SU-DHL-6 (cell line): ENCODE measurements around the gene P2RY14.

Source experiments
- H2AFZ ChIP-seq: fragments of 200-600 bp; sonication (generic); 2 replicates; pipeline ENCODE4 v1.6.1; 2014; ENCODE audit warnings: low read depth, mild to moderate bottlenecking, moderate library complexity, mixed read lengths, antibody characterized with exemption, low read length; ENCODE audit not compliant: severe bottlenecking
- H3F3A ChIP-seq: fragments of 200-600 bp; shearing (Covaris generic); 2 replicates; pipeline ENCODE4 v1.6.0; 2016; ENCODE audit warnings: antibody characterized with exemption, mild to moderate bottlenecking; ENCODE audit not compliant: insufficient read depth
- H3K27ac ChIP-seq: fragments of 200-600 bp; sonication (generic); 2 replicates; pipeline ENCODE4 v1.5.1; 2016; ENCODE audit warnings: low read depth, mild to moderate bottlenecking, low read length, moderate library complexity, mixed read lengths
- H3K27me3 ChIP-seq: fragments of 200-600 bp; sonication (generic), shearing (Covaris generic); 2 replicates; pipeline ENCODE4 v1.6.0; 2014; ENCODE audit warnings: mild to moderate bottlenecking, low read length
- H3K36me3 ChIP-seq: fragments of 200-600 bp; sonication (generic); 2 replicates; pipeline ENCODE4 v1.6.1; 2014; ENCODE audit warnings: mild to moderate bottlenecking, low read length, mixed read lengths
- H3K4me2 ChIP-seq: fragments of 300-600, 200-600 bp; shearing (Covaris generic), sonication (generic); 2 replicates; pipeline ENCODE4 v1.6.0; 2014; ENCODE audit warnings: low read length, low read depth, mild to moderate bottlenecking; ENCODE audit not compliant: poor library complexity, severe bottlenecking
- H3K4me3 ChIP-seq: fragments of 200-600 bp; sonication (generic); 2 replicates; pipeline ENCODE4 v1.5.1; 2014; ENCODE audit warnings: antibody characterized with exemption, low read length, mild to moderate bottlenecking, mixed read lengths; ENCODE audit not compliant: insufficient read depth, poor library complexity, severe bottlenecking
- H3K79me2 ChIP-seq: fragments of 200-600 bp; sonication (generic); 2 replicates; pipeline ENCODE4 v1.6.1; 2014; ENCODE audit warnings: mild to moderate bottlenecking, low read length, moderate library complexity; ENCODE audit not compliant: insufficient read depth
- H3K9ac ChIP-seq: fragments of 200-600 bp; sonication (generic); 2 replicates; pipeline ENCODE4 v1.7.0; 2014; ENCODE audit warnings: mild to moderate bottlenecking, low read length
- H3K9me2 ChIP-seq: fragments of 200-600 bp; sonication (generic); replicated peaks from 2 replicates; pipeline ENCODE4 v1.6.1; 2014; ENCODE audit warnings: low read length; ENCODE audit not compliant: insufficient read depth
- H3K9me3 ChIP-seq: fragments of 200-600 bp; sonication (generic); 2 replicates; pipeline ENCODE4 v1.6.1; 2014; ENCODE audit warnings: low read length, mixed read lengths; ENCODE audit not compliant: insufficient read depth
- H4K20me1 ChIP-seq: fragments of 200-600 bp; sonication (generic); 2 replicates; pipeline ENCODE4 v1.6.1; 2014; ENCODE audit warnings: low read depth, mild to moderate bottlenecking, antibody characterized with exemption, low read length, moderate library complexity, mixed read lengths
- EZH2phosphoT487 ChIP-seq: fragments of 200-600 bp; sonication (generic), shearing (Covaris generic); conservative IDR thresholded peaks from 2 replicates; pipeline ENCODE4 v1.6.1; 2018; ENCODE audit warnings: mild to moderate bottlenecking, antibody characterized with exemption, low read length, moderate library complexity, mixed read lengths
- TF ChIP-seq, protein P1 (sequence below): fragments of 200-600 bp; sonication (generic); IDR thresholded peaks from one replicate; pipeline ENCODE4 v1.5.1; 2017; ENCODE audit warnings: antibody characterized with exemption, mild to moderate bottlenecking, low read length, moderate library complexity; ENCODE audit not compliant: insufficient read depth, poor library complexity, severe bottlenecking

Gene P2RY14

DNA sequence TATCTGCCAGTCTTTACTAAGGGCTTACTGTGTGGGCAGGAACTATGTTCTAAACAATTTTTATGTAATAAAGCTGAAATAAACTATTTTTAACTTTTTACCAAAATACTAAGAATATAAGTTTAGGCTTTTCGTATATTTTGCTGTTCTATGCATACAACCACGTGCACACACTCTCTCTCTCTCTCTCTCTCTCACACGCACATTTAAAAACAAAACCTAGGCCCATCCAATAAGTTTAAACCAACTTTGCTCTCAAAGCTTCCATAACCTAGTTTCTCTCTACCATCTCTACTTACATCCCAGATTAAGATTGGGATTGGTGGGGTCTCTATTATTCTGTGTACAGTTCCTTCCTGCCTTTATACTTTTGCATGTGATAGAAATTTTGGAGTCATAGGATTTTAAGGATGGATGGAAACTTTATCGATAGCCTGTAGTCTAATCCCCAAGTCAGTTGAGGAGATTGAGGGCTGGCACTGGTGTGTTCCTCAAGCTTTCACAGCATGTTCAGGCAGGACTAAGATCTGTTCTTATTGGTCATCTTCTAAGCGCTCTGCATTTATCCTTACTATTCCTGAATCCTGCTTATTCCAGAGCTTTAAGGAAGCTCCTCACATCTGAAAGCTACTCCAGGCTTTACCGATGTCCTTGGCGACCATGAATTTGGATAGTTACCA, 77.2 kb downstream of the P2RY14 start:
- H3K27ac ChIP-seq, result no peak overlapping the region
- H2AFZ ChIP-seq, result no peak overlapping the region
- H4K20me1 ChIP-seq, result no peaks in the 10 kb centered on the region
- no peak for TF ChIP-seq EZH2phosphoT487
- TF ChIP-seq, protein P1, sequence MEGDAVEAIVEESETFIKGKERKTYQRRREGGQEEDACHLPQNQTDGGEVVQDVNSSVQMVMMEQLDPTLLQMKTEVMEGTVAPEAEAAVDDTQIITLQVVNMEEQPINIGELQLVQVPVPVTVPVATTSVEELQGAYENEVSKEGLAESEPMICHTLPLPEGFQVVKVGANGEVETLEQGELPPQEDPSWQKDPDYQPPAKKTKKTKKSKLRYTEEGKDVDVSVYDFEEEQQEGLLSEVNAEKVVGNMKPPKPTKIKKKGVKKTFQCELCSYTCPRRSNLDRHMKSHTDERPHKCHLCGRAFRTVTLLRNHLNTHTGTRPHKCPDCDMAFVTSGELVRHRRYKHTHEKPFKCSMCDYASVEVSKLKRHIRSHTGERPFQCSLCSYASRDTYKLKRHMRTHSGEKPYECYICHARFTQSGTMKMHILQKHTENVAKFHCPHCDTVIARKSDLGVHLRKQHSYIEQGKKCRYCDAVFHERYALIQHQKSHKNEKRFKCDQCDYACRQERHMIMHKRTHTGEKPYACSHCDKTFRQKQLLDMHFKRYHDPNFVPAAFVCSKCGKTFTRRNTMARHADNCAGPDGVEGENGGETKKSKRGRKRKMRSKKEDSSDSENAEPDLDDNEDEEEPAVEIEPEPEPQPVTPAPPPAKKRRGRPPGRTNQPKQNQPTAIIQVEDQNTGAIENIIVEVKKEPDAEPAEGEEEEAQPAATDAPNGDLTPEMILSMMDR, result no peak
- 0 out of 2 replicates have a peak, but pooled peaks cover 3% of the 10 kb centered on the region for H3K36me3 ChIP-seq
- H3K27me3 ChIP-seq, result no peaks in the 10 kb centered on the region
- no peaks in the 10 kb centered on the region for H3K9me2 ChIP-seq
- H3K79me2 ChIP-seq, result no peaks in the 10 kb centered on the region
- H3K9me3 ChIP-seq, result no peaks in the 10 kb centered on the region
- no peak overlapping the region for H3K4me2 ChIP-seq
- H3K9ac ChIP-seq, result no peak overlapping the region
- no peaks in the 10 kb centered on the region for H3F3A ChIP-seq
- no peak overlapping the region for H3K4me3 ChIP-seq

DNA sequence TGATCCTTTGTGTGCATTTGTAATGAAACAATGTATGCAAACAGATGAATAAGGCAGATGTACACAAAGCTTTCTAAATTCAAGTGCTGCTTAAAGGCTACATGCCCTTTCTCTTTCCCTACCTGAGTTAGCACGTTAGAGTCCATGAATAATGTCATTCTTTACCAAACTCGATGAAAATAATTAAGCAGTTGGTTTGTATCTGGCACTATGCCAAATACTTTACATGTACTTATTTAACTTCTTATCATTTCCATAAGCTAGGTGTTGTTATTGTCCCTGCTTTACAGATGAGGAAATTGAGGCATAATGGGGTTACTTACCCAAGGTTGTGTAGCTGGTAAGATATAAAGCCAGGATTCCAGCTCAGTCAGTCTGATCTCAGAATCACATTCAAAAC, 77.8 kb downstream of the P2RY14 start:
- TF ChIP-seq, protein P1, result no peak
- no peak for TF ChIP-seq EZH2phosphoT487
- H3K4me2 ChIP-seq, result no peak overlapping the region

DNA sequence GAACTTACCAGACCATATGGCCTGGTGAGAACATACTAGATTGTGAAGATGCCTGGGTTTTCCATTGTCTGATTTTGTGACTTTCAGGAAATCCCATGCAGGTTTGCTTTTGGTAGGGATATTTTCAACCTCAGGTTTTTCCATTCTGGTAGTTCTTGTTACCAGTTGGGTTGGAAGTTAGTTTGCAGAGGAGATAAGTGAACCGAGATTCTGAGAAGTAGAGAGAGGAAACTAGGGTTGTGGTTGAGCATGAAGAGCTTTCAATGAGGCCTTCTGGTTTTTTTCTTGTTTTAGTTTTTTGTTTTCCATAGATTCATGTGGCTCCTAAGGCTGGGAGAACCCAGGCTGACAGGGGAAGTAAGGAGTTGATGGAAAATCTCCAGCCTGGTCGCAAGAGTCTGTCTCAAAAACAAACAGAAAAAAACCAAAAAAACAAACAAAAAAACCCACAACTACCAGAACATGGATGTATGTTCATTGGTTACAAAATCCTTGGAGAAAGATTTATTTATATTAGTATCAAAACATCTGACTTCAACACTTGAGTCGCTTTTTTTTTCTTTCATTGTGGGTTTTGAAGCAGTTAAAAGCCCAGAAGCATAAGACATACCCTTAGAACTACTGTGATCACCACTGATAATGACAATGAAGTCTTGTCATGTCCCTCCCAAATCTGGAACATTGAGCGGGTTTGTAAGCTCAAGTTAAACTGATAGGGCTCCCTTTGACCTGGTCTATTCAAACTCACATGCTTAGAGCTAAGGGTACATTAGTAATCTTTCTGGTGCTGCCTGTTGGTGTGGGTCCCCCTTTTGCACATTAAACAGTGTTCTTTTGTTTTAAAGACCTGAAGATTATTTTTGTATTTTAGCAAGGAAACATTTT, 78.5 kb downstream of the P2RY14 start:
- no peak for TF ChIP-seq EZH2phosphoT487
- TF ChIP-seq, protein P1, result no peak
- Histone ChIP-seq H3K4me2 (no peak overlapping the region), H3K27me3 (no peaks in the 10 kb centered on the region), H3F3A (no peaks in the 10 kb centered on the region), H2AFZ (no peak overlapping the region), H3K27ac (no peak overlapping the region), H3K36me3 (0 out of 2 replicates have a peak, but pooled peaks cover 4% of the 10 kb centered on the region), H3K4me3 (no peak overlapping the region), H3K9me3 (no peaks in the 10 kb centered on the region), H3K9me2 (no peaks in the 10 kb centered on the region), H3K79me2 (no peaks in the 10 kb centered on the region), H4K20me1 (no peaks in the 10 kb centered on the region), H3K9ac (no peak overlapping the region)

More for the DNA sequence above, 77.8 kb downstream of the P2RY14 start:
- no peaks in the 10 kb centered on the region for H3K9me3 ChIP-seq
- H3K79me2 ChIP-seq, result no peaks in the 10 kb centered on the region
- no peaks in the 10 kb centered on the region for H3K27me3 ChIP-seq
- 0 out of 2 replicates have a peak, but pooled peaks cover 4% of the 10 kb centered on the region for H3K36me3 ChIP-seq
- no peaks in the 10 kb centered on the region for H4K20me1 ChIP-seq
- H3F3A ChIP-seq, result no peaks in the 10 kb centered on the region
- no peak overlapping the region for H2AFZ ChIP-seq
- no peak overlapping the region for H3K9ac ChIP-seq
- H3K27ac ChIP-seq, result no peak overlapping the region
- H3K4me3 ChIP-seq, result no peak overlapping the region
- no peaks in the 10 kb centered on the region for H3K9me2 ChIP-seq
